ENCODE measurements around the gene HBZ.

Gene HBZ

DNA sequence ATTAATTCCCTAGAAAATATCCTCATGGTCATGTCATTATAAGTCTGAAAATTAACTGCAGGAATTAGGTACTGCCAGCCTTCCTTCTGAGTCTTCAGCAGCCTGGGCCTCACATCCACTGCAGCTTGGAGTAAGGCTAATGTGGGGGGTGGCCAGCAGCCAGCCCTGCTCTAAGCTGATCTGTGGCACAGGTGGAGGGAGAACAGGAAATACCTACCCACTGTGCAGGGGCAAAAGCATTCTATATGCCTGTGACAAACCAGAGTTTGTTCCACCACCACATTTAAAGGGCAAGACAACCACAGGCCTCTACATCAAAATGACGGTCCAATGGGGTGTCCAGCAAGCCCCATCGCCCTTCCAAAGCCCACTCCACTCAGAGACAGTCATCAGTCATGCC, 23.4 kb upstream of the HBZ start:
- Histone ChIP-seq H3K9ac (0 out of 22 replicates have a peak overlapping the region, but pooled peaks of 1 of the 11 experiments have one; percentile 23), H3K9me3 (replicated peaks in 1 of 11) (no peaks in the 10 kb centered on the region), H3K4me2 (no peak overlapping the region), H3K27ac (no peak overlapping the region), H4K20me1 (peaks cover 20 to 83% (median 63%) of the 10 kb centered on the region in 11 experiments; a peak in 20 of 22 replicates), H3K36me3 (peaks cover 17 to 52% (median 33%) of the 10 kb centered on the region in 11 experiments), H3K4me3 (no peak overlapping the region), H3K27me3 (no peaks in the 10 kb centered on the region), H3K4me1 (peaks cover 0 to 10% (median 0%) of the 10 kb centered on the region in 10 experiments; a peak in 6 of 20 replicates)
- no peak for TF ChIP-seq Cebpa-rat (IDR thresholded peaks at IDR 0.05)

GRCh38 chr16:130533-131173, 21.8 kb upstream of the HBZ start:
- Histone ChIP-seq H3K4me2 (no peak overlapping the region), H3K4me3 (no peak overlapping the region), H3K27ac (no peak overlapping the region), H3K36me3 (peaks cover 11 to 37% (median 21%) of the 10 kb centered on the region in 11 experiments; a peak in 21 of 22 replicates), H3K4me1 (peaks cover 0 to 14% (median 0%) of the 10 kb centered on the region in 10 experiments; a peak in 6 of 20 replicates), H4K20me1 (peaks cover 13 to 68% (median 55%) of the 10 kb centered on the region in 11 experiments; a peak in 20 of 22 replicates), H3K9ac (no peak overlapping the region), H3K27me3 (no peaks in the 10 kb centered on the region), H3K9me3 (replicated peaks in 1 of 11) (no peaks in the 10 kb centered on the region)
- TF ChIP-seq Cebpa-rat (IDR thresholded peaks at IDR 0.05): no peak

DNA sequence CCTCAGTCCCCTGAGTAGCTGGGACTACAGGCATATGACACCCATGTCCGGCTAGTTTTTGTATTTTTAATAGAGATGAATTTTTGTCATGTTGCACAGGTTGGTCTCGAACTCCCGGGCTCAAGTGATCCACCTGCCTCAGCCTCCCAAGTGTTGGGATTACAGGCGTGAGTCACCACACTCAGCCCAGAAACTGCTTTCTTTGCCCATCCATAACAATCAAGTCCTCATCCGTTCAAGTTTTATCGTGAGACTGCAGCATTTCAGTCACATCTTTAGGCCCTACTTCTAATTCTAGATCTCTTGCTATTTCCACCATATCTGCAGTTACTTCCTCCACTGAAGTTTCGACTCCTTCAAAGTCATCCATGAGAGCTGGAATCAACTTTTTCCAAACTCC, 20.3 kb upstream of the HBZ start:
- H3K9me3 ChIP-seq (replicated peaks in 1 of 11): no peaks in the 10 kb centered on the region
- no peak overlapping the region for H3K9ac ChIP-seq
- H3K27me3 ChIP-seq: no peaks in the 10 kb centered on the region
- no peak for TF ChIP-seq Cebpa-rat (IDR thresholded peaks at IDR 0.05)
- no peak overlapping the region for H3K4me3 ChIP-seq
- no peak overlapping the region for H3K27ac ChIP-seq
- peaks cover 9 to 62% (median 47%) of the 10 kb centered on the region in 11 experiments; a peak in 20 of 22 replicates for H4K20me1 ChIP-seq
- H3K36me3 ChIP-seq: peaks cover 11 to 35% (median 21%) of the 10 kb centered on the region in 11 experiments; a peak in 21 of 22 replicates
- H3K4me1 ChIP-seq: peaks cover 6 to 22% (median 13%) of the 10 kb centered on the region in 10 experiments
- no peak overlapping the region for H3K4me2 ChIP-seq

GRCh38 chr16:133716-134115, 18.7 kb upstream of the HBZ start:
- Histone ChIP-seq H3K36me3 (peaks cover 11 to 29% (median 19%) of the 10 kb centered on the region in 11 experiments; a peak in 20 of 22 replicates), H3K4me1 (peaks cover 13 to 28% (median 19%) of the 10 kb centered on the region in 10 experiments), H3K9me3 (replicated peaks in 1 of 11) (no peaks in the 10 kb centered on the region), H3K27ac (no peak overlapping the region), H3K4me3 (no peak overlapping the region), H3K27me3 (no peaks in the 10 kb centered on the region), H3K9ac (peak overlapping the region in 1 of 11 experiments; percentile 29; a peak in 1 of 22 replicates), H4K20me1 (peaks cover 9 to 55% (median 38%) of the 10 kb centered on the region in 11 experiments; a peak in 20 of 22 replicates), H3K4me2 (no peak overlapping the region)
- no peak for TF ChIP-seq Cebpa-rat (IDR thresholded peaks at IDR 0.05)

- Histone ChIP-seq H3K4me1 (peaks cover 14 to 28% (median 20%) of the 10 kb centered on the region in 10 experiments), H3K4me3 (peak overlapping the region; percentile 66 to 83 (median 76)), H3K27me3 (no peaks in the 10 kb centered on the region), H3K4me2 (peak overlapping the region; percentile 60 to 93 (median 86)), H3K9me3 (replicated peaks in 1 of 11) (no peaks in the 10 kb centered on the region), H4K20me1 (peaks cover 0 to 13% (median 6%) of the 10 kb centered on the region in 11 experiments; a peak in 10 of 22 replicates), H3K27ac (peak overlapping the region; percentile 77 to 90 (median 86)), H3K9ac (peak overlapping the region; percentile 88 to 95 (median 92)), H3K36me3 (peaks cover 0 to 11% (median 0%) of the 10 kb centered on the region in 11 experiments; a peak in 5 of 22 replicates)
- no peak for TF ChIP-seq Cebpa-rat (IDR thresholded peaks at IDR 0.05)
Measured at GRCh38 chr16:138049-138417, 14.4 kb upstream of the HBZ start.

DNA sequence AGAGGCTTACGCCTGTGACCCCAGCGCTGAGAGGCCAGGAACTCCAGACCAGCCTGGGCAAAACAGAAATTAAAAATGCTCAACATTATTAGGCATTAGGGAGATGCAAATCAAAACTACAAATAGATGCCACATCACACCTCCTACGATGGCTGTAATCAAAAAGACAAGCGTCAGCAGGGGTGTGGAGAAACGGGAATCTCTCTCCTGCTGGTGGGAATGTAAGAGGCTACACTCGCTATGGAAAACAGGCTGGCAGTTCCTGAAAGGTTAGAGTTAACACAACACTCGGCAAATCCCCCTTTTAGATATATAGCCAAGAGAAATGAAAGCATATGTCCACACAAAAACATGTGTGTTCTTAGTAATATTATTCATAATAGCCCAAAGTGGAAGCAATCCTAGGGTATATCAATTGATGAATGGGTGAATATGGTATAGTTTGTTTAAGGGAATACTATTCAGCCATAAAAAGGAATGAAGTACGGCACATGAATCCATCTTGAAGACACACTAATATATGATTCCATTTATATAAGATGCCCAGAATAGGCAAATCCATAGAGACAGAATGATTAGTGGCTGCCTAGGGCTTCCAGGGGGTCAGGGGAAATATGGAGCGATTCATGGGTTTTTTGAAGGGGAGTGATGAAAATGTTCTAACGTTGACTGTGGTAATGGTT, 12.1 kb upstream of the HBZ start:
- TF ChIP-seq Cebpa-rat (IDR thresholded peaks at IDR 0.05): no peak
- Histone ChIP-seq H3K36me3 (peaks cover 0 to 9% (median 0%) of the 10 kb centered on the region in 11 experiments; a peak in 3 of 22 replicates), H3K4me2 (no peak overlapping the region), H3K4me3 (no peak overlapping the region), H3K4me1 (peaks cover 10 to 24% (median 20%) of the 10 kb centered on the region in 10 experiments), H3K27me3 (no peaks in the 10 kb centered on the region), H3K9ac (no peak overlapping the region), H3K9me3 (replicated peaks in 1 of 11) (no peaks in the 10 kb centered on the region), H4K20me1 (no peaks in the 10 kb centered on the region), H3K27ac (no peak overlapping the region)

DNA sequence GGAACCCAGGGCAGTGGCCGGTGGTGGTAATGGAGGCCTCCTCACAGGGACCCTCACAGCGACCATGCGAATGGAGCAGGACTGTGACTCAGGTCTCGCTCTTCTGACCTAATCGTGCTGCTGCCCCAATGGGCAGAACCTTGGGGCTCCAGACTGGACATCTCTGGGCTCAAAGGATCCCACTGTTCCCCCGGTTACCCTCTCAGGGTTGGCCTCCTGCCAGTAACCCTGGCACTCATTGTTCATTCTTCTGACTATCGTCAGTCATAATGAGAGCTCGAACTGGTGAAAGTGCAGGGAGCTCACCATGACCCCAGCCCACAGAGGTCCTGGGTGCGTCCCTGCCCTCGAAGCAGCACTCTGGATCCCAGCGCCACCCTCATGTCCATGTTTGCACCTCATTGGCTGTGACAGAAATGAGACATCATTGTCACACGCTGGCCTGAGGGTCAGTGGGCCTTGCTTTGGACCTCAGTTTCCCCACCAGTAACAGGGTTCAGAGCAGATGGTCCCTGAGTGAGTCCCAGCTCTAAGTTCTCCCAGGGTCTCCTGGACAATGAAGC, 10.0 kb upstream of the HBZ start:
- no peak overlapping the region for H3K4me2 ChIP-seq
- peaks cover 2 to 10% (median 3%) of the 10 kb centered on the region in 10 experiments for H3K4me1 ChIP-seq
- no peaks in the 10 kb centered on the region for H4K20me1 ChIP-seq
- no peaks in the 10 kb centered on the region for H3K36me3 ChIP-seq
- H3K27ac ChIP-seq: no peak overlapping the region
- H3K4me3 ChIP-seq: no peak overlapping the region
- H3K9me3 ChIP-seq (replicated peaks in 1 of 11): no peaks in the 10 kb centered on the region
- no peak for TF ChIP-seq Cebpa-rat (IDR thresholded peaks at IDR 0.05)
- no peaks in the 10 kb centered on the region for H3K27me3 ChIP-seq
- H3K9ac ChIP-seq: no peak overlapping the region

GRCh38 chr16:143047-143446, 9.4 kb upstream of the HBZ start:
- Histone ChIP-seq H3K4me3 (no peak overlapping the region), H3K9me3 (replicated peaks in 1 of 11) (no peaks in the 10 kb centered on the region), H3K27me3 (no peaks in the 10 kb centered on the region), H3K9ac (no peak overlapping the region), H4K20me1 (no peaks in the 10 kb centered on the region), H3K36me3 (no peaks in the 10 kb centered on the region), H3K4me2 (no peak overlapping the region), H3K4me1 (peaks cover 0 to 7% (median 0%) of the 10 kb centered on the region in 10 experiments; a peak in 2 of 20 replicates), H3K27ac (no peak overlapping the region)
- no peak for TF ChIP-seq Cebpa-rat (IDR thresholded peaks at IDR 0.05)

DNA sequence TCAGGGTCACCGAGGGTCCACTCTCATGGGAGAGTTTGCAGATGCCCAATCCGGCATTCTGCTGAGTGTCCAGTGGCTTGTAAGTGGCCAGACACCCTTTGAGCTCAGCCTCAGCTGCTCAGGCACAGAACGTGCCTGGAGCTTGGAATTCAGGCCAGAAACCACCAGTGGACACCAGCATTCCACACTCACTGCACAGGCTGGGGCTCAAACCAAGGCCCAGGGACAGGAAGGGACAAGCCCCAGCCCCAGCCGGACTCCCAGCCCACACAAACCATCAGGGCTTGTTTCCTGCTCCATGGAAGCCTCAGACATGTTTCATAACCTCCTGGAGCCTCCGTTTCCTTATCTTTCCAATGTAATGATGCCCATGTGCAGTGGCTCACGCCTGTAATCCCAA, 9.0 kb upstream of the HBZ start:
- peaks cover 0 to 1% (median 0%) of the 10 kb centered on the region in 11 experiments; a peak in 1 of 22 replicates for H3K27me3 ChIP-seq
- H4K20me1 ChIP-seq: no peaks in the 10 kb centered on the region
- no peaks in the 10 kb centered on the region for H3K9me3 ChIP-seq (replicated peaks in 1 of 11)
- H3K4me1 ChIP-seq: peaks cover 0 to 7% (median 0%) of the 10 kb centered on the region in 10 experiments; a peak in 2 of 20 replicates
- no peak overlapping the region for H3K4me3 ChIP-seq
- no peak overlapping the region for H3K27ac ChIP-seq
- TF ChIP-seq Cebpa-rat (IDR thresholded peaks at IDR 0.05): no peak
- H3K4me2 ChIP-seq: no peak overlapping the region
- no peaks in the 10 kb centered on the region for H3K36me3 ChIP-seq
- H3K9ac ChIP-seq: no peak overlapping the region

All from BLaER1 treated with 17β-estradiol and CSF1 and Interleukin-3, amounts not matched to agents 10 nM and 100 nM (cell line).